Prostate gland (tissue), 2 donors: ENCODE data around the gene UTS2B.

Source experiments
- POLR2A ChIP-seq: fragments of 450-650 bp; IDR thresholded peaks from one replicate; pipeline ENCODE4 v1.6.1; 2016; ENCODE audit warnings: antibody characterized with exemption, mild to moderate bottlenecking
- TF ChIP-seq, protein P1 (sequence below), 4 experiments: fragments of 200-600 bp in 2 of 4; fragments of 450-650 bp in 2 of 4; sonication (generic) in 2 of 4; IDR thresholded peaks; 1 replicate in 3 of 4; 2 replicates in 1 of 4; pipeline ENCODE4 v1.5.1; 2016 to 2019; ENCODE audit warnings: antibody characterized with exemption in 4 of 4, mild to moderate bottlenecking in 2 of 4, moderate library complexity in 2 of 4

DNA sequence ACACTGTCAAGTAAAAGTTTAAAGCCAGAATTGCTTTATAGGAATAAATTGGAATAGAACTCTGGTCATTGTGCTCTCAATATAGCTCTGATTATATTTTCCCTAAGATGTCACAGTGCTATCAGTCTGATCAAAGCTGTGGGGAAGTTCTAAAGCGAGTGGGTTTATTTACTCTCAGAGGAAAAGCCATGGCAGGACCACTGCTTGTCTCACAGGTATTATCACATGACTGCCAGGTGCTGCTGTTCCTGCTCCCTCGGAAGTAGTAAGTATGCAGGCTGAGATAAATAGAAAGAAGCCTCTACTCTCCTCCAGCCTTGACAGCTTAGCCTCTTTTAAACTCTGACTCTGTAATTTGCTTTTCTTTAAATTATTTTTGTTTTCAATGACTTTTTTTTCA lies 49.1 kb upstream of the UTS2B start:
- TF ChIP-seq POLR2A: no peak
- TF ChIP-seq, protein P1, sequence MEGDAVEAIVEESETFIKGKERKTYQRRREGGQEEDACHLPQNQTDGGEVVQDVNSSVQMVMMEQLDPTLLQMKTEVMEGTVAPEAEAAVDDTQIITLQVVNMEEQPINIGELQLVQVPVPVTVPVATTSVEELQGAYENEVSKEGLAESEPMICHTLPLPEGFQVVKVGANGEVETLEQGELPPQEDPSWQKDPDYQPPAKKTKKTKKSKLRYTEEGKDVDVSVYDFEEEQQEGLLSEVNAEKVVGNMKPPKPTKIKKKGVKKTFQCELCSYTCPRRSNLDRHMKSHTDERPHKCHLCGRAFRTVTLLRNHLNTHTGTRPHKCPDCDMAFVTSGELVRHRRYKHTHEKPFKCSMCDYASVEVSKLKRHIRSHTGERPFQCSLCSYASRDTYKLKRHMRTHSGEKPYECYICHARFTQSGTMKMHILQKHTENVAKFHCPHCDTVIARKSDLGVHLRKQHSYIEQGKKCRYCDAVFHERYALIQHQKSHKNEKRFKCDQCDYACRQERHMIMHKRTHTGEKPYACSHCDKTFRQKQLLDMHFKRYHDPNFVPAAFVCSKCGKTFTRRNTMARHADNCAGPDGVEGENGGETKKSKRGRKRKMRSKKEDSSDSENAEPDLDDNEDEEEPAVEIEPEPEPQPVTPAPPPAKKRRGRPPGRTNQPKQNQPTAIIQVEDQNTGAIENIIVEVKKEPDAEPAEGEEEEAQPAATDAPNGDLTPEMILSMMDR (IDR thresholded peaks at IDR 0.05): no peak
